Loucy (cell line): ENCODE data around the gene CXCR6.

Experiments used
- H2AFZ ChIP-seq: fragments of 200-600 bp; sonication (generic); 2 replicates; pipeline ENCODE4 v1.6.0; 2016; ENCODE audit warnings: antibody characterized with exemption, mild to moderate bottlenecking, low read length, moderate library complexity
- H3F3A ChIP-seq: fragments of 200-600 bp; 2 replicates; pipeline ENCODE4 v1.6.0; 2016; ENCODE audit warnings: antibody characterized with exemption, low read depth, mild to moderate bottlenecking
- H3K27me3 ChIP-seq: fragments of 200-600 bp; sonication (generic); 2 replicates; pipeline ENCODE4 v1.6.1; 2014; ENCODE audit warnings: low read length, mild to moderate bottlenecking; ENCODE audit not compliant: insufficient read depth, poor library complexity, severe bottlenecking
- H3K36me3 ChIP-seq: fragments of 200-600 bp; sonication (generic); 2 replicates; pipeline ENCODE4 v1.6.1; 2016; ENCODE audit warnings: low read length; ENCODE audit not compliant: insufficient read depth
- H3K4me1 ChIP-seq: fragments of 200-600 bp; sonication (generic); 2 replicates; pipeline ENCODE4 v1.5.1; 2014; ENCODE audit warnings: low read length, mild to moderate bottlenecking; ENCODE audit not compliant: insufficient read depth, poor library complexity, severe bottlenecking
- H3K4me2 ChIP-seq: fragments of 200-600 bp; sonication (generic); 2 replicates; pipeline ENCODE4 v1.6.0; 2014; ENCODE audit warnings: antibody characterized with exemption, low read length, low read depth, mild to moderate bottlenecking; ENCODE audit not compliant: poor library complexity, severe bottlenecking
- H3K4me3 ChIP-seq: fragments of 200-600 bp; sonication (generic); 2 replicates; pipeline ENCODE4 v1.5.1; 2014; ENCODE audit warnings: low read length, mild to moderate bottlenecking, mixed read lengths; ENCODE audit not compliant: poor library complexity, severe bottlenecking
- H3K79me2 ChIP-seq: fragments of 200-600 bp; sonication (generic); 2 replicates; pipeline ENCODE4 v1.6.1; 2014; ENCODE audit warnings: low read length; ENCODE audit not compliant: insufficient read depth
- H3K9ac ChIP-seq: fragments of 200-600 bp; sonication (generic); 2 replicates; pipeline ENCODE4 v1.6.0; 2014; ENCODE audit warnings: mild to moderate bottlenecking, low read depth, low read length, moderate library complexity; ENCODE audit not compliant: poor library complexity, severe bottlenecking
- H3K9me2 ChIP-seq: fragments of 200-600 bp; sonication (generic); replicated peaks from 2 replicates; pipeline ENCODE4 v1.6.1; 2016; ENCODE audit warnings: low read depth, low read length, mixed read lengths
- H3K9me3 ChIP-seq: fragments of 200-600 bp; sonication (generic); 2 replicates; pipeline ENCODE4 v1.6.1; 2014; ENCODE audit warnings: mild to moderate bottlenecking, antibody characterized with exemption, low read length, low read depth; ENCODE audit not compliant: insufficient read depth
- H4K20me1 ChIP-seq: fragments of 200-600 bp; sonication (generic); 2 replicates; pipeline ENCODE4 v1.6.0; 2014; ENCODE audit warnings: antibody characterized with exemption, low read length, mild to moderate bottlenecking; ENCODE audit not compliant: insufficient read depth, poor library complexity, severe bottlenecking
- EZH2phosphoT487 ChIP-seq: fragments of 200-600 bp; IDR thresholded peaks from 2 replicates; pipeline ENCODE4 v1.6.1; 2018; ENCODE audit warnings: antibody characterized with exemption, mild to moderate bottlenecking, moderate library complexity, borderline replicate concordance
- TF ChIP-seq, protein P1 (sequence below): fragments of 200-600 bp; sonication (generic); conservative IDR thresholded peaks from 2 replicates; pipeline ENCODE4 v1.5.1; 2014; ENCODE audit warnings: mild to moderate bottlenecking, antibody characterized with exemption, low read length

CXCR6 gene

GRCh38 chr3:45937206-45938042, 5.8 kb upstream of the CXCR6 start:
- Histone ChIP-seq H4K20me1 (no peaks in the 10 kb centered on the region), H3K27me3 (no peaks in the 10 kb centered on the region), H3F3A (no peaks in the 10 kb centered on the region), H3K4me3 (no peak overlapping the region), H3K9me3 (no peaks in the 10 kb centered on the region), H3K79me2 (no peaks in the 10 kb centered on the region), H3K4me1 (peaks cover 10% of the 10 kb centered on the region), H2AFZ (no peak overlapping the region), H3K36me3 (peaks cover 18% of the 10 kb centered on the region; the same call in 1 of the 2 replicates), H3K4me2 (no peak overlapping the region), H3K9ac (no peak overlapping the region), H3K9me2 (no peaks in the 10 kb centered on the region)
- TF ChIP-seq, protein P1, sequence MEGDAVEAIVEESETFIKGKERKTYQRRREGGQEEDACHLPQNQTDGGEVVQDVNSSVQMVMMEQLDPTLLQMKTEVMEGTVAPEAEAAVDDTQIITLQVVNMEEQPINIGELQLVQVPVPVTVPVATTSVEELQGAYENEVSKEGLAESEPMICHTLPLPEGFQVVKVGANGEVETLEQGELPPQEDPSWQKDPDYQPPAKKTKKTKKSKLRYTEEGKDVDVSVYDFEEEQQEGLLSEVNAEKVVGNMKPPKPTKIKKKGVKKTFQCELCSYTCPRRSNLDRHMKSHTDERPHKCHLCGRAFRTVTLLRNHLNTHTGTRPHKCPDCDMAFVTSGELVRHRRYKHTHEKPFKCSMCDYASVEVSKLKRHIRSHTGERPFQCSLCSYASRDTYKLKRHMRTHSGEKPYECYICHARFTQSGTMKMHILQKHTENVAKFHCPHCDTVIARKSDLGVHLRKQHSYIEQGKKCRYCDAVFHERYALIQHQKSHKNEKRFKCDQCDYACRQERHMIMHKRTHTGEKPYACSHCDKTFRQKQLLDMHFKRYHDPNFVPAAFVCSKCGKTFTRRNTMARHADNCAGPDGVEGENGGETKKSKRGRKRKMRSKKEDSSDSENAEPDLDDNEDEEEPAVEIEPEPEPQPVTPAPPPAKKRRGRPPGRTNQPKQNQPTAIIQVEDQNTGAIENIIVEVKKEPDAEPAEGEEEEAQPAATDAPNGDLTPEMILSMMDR: 0 out of 2 replicates have a peak, but pooled peaks have one; percentile 18
- no peak for TF ChIP-seq EZH2phosphoT487

- peaks cover 12% of the 10 kb centered on the region; the same call in 1 of the 2 replicates for H3K36me3 ChIP-seq
- no peak for TF ChIP-seq EZH2phosphoT487
- TF ChIP-seq, protein P1: no peak
- H3K27me3 ChIP-seq: no peaks in the 10 kb centered on the region
- H2AFZ ChIP-seq: no peak overlapping the region
- H3F3A ChIP-seq: no peaks in the 10 kb centered on the region
- H3K4me1 ChIP-seq: peaks cover 16% of the 10 kb centered on the region
- no peaks in the 10 kb centered on the region for H3K9me3 ChIP-seq
- H3K9me2 ChIP-seq: no peaks in the 10 kb centered on the region
- H3K9ac ChIP-seq: no peak overlapping the region
- no peak overlapping the region for H3K4me3 ChIP-seq
- no peaks in the 10 kb centered on the region for H3K79me2 ChIP-seq
- no peaks in the 10 kb centered on the region for H4K20me1 ChIP-seq
- H3K4me2 ChIP-seq: no peak overlapping the region
Measured at GRCh38 chr3:45938043-45938435, 5.2 kb upstream of the CXCR6 start.

DNA sequence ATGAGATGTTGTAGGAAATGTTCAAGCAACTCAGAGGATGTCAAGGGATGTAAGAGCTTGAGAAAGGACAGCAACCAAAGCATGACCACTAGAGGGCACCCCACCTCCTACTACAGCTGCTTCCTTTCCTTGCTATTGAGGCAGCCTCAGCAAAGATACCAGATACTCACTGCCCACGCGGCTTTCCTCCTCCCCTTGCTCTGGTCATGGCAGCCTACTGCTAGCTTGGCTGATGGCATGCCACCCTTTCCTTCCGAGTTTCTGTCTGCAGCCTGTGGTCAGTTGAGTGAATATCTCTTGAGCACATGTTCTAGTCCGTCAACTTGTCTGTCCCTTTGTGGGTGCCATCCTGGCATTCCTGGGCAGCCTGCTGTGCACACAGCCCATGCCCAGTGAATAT, 4.4 kb upstream of the CXCR6 start:
- H2AFZ ChIP-seq: no peak overlapping the region
- peaks cover 24% of the 10 kb centered on the region for H3K4me1 ChIP-seq
- H3K9ac ChIP-seq: no peak overlapping the region
- TF ChIP-seq, protein P1: peak; percentile 83
- no peak for TF ChIP-seq EZH2phosphoT487
- H3K9me3 ChIP-seq: no peaks in the 10 kb centered on the region
- no peaks in the 10 kb centered on the region for H3F3A ChIP-seq
- no peaks in the 10 kb centered on the region for H3K9me2 ChIP-seq
- H3K4me3 ChIP-seq: no peak overlapping the region
- H3K27me3 ChIP-seq: no peaks in the 10 kb centered on the region
- no peaks in the 10 kb centered on the region for H4K20me1 ChIP-seq
- no peaks in the 10 kb centered on the region for H3K79me2 ChIP-seq
- peaks cover 12% of the 10 kb centered on the region; the same call in 1 of the 2 replicates for H3K36me3 ChIP-seq
- no peak overlapping the region for H3K4me2 ChIP-seq
